Glutamatergic neuron (in vitro differentiated cells): ENCODE measurements around the gene RAD51B. TPM values are rescaled to one million over a fixed set of nuclear protein-coding genes. Genes with fewer than 3 reads are reported as not detected.

Source experiments
- DNase-seq: peaks from one replicate; pipeline ENCODE4 v3.0.0; 2022
- H3K27ac Mint-ChIP-seq: one replicate; pipeline ENCODE4 v1.8.0; 2020; ENCODE audit warnings: mild to moderate bottlenecking, mixed read lengths, inconsistent platforms; ENCODE audit not compliant: unreplicated experiment
- H3K27me3 Mint-ChIP-seq: one replicate; pipeline ENCODE4 v1.8.0; 2020; ENCODE audit warnings: mild to moderate bottlenecking, moderate library complexity, mixed read lengths, inconsistent platforms; ENCODE audit not compliant: unreplicated experiment
- H3K36me3 Mint-ChIP-seq: one replicate; pipeline ENCODE4 v1.8.0; 2020; ENCODE audit warnings: mild to moderate bottlenecking, mixed read lengths, inconsistent platforms; ENCODE audit not compliant: unreplicated experiment
- H3K4me1 Mint-ChIP-seq: one replicate; pipeline ENCODE4 v1.8.0; 2020; ENCODE audit warnings: mild to moderate bottlenecking, low read depth, mixed read lengths, inconsistent platforms; ENCODE audit not compliant: unreplicated experiment
- H3K4me3 Mint-ChIP-seq: one replicate; pipeline ENCODE4 v1.8.0; 2020; ENCODE audit warnings: mild to moderate bottlenecking, mixed read lengths, inconsistent platforms; ENCODE audit not compliant: unreplicated experiment
- H3K9me3 Mint-ChIP-seq: one replicate; pipeline ENCODE4 v1.8.0; 2020; ENCODE audit warnings: mild to moderate bottlenecking, moderate library complexity, mixed read lengths, inconsistent platforms; ENCODE audit not compliant: unreplicated experiment
- CTCF ChIP-seq: fragments of 200-600 bp; sonication (generic); IDR thresholded peaks from one replicate; pipeline ENCODE4 v1.5.0; 2021; ENCODE audit not compliant: partially characterized antibody, unreplicated experiment
- total RNA-seq: library from RNA; stranded (reverse); fragmentation: NEBNext Ultra II Directional; extraction: Animal tissue kit (Norgen Biotek cat#: 25700); gene quantifications from one replicate; pipeline ENCODE4 v1.2.1, GENCODE V29; 2021; ENCODE audit not compliant: unreplicated experiment

Gene RAD51B
- total RNA-seq, 1 donor from 2014 or later = 9.7 TPM

GRCh38 chr14:68082698-68083291 lies 263.2 kb downstream of the RAD51B start:
- H3K27ac Mint-ChIP-seq = no peak overlapping the region
- no peak for TF ChIP-seq CTCF
- no peak overlapping the region for H3K4me3 Mint-ChIP-seq
- peaks cover 3% of the 10 kb centered on the region for H3K4me1 Mint-ChIP-seq
- DNase-seq = no peak
- H3K9me3 Mint-ChIP-seq = peaks cover 2% of the 10 kb centered on the region
- H3K36me3 Mint-ChIP-seq = no peaks in the 10 kb centered on the region
- H3K27me3 Mint-ChIP-seq = no peaks in the 10 kb centered on the region

- DNase-seq = no peak
- Mint-ChIP-seq H3K9me3 (peaks cover 2% of the 10 kb centered on the region), H3K27ac (no peak overlapping the region), H3K4me3 (no peak overlapping the region), H3K4me1 (peaks cover 6% of the 10 kb centered on the region), H3K27me3 (no peaks in the 10 kb centered on the region), H3K36me3 (no peaks in the 10 kb centered on the region)
- TF ChIP-seq CTCF = no peak
Measured at GRCh38 chr14:68084256-68084655, 264.7 kb downstream of the RAD51B start.

GRCh38 chr14:68085742-68086141 lies 266.2 kb downstream of the RAD51B start:
- no peak for DNase-seq
- no peak for TF ChIP-seq CTCF
- Mint-ChIP-seq H3K27me3 (no peaks in the 10 kb centered on the region), H3K9me3 (peaks cover 2% of the 10 kb centered on the region), H3K4me1 (peaks cover 9% of the 10 kb centered on the region), H3K36me3 (no peaks in the 10 kb centered on the region), H3K27ac (no peak overlapping the region), H3K4me3 (no peak overlapping the region)

- no peaks in the 10 kb centered on the region for H3K27me3 Mint-ChIP-seq
- no peak overlapping the region for H3K4me3 Mint-ChIP-seq
- no peak for DNase-seq
- no peaks in the 10 kb centered on the region for H3K36me3 Mint-ChIP-seq
- H3K27ac Mint-ChIP-seq = no peak overlapping the region
- no peak for TF ChIP-seq CTCF
- H3K9me3 Mint-ChIP-seq = peaks cover 2% of the 10 kb centered on the region
- peaks cover 6% of the 10 kb centered on the region for H3K4me1 Mint-ChIP-seq
Measured at GRCh38 chr14:68088451-68088854, 268.9 kb downstream of the RAD51B start.

- DNase-seq = no peak
- H3K4me1 Mint-ChIP-seq = peaks cover 6% of the 10 kb centered on the region
- TF ChIP-seq CTCF = no peak
- H3K27ac Mint-ChIP-seq = no peak overlapping the region
- H3K9me3 Mint-ChIP-seq = peaks cover 2% of the 10 kb centered on the region
- H3K4me3 Mint-ChIP-seq = no peak overlapping the region
- no peaks in the 10 kb centered on the region for H3K27me3 Mint-ChIP-seq
- no peaks in the 10 kb centered on the region for H3K36me3 Mint-ChIP-seq
Measured at GRCh38 chr14:68089146-68089731, 269.7 kb downstream of the RAD51B start.
